Memory B cell (primary cell): Measurements from ENCODE around the gene RHBDF2.
"Not testable (repeated sequence)": the region's sequence is repeated elsewhere in the genome, so short reads cannot be mapped to it uniquely, and the experiment has no call there.

Source experiments
- ATAC-seq: fragments of 150-1000 bp; cut with Tn5 transposase; 2 replicates; pipeline ENCODE4 v1.10.0; 2021; ENCODE audit warnings: low read depth, mild to moderate bottlenecking, moderate library complexity
- DNase-seq, 2 donors: peaks; one replicate each; pipeline ENCODE4 v3.0.0; 2022; ENCODE audit warnings: low spot score in 2 of 2
- H3K27ac Mint-ChIP-seq: one replicate; pipeline ENCODE4 v1.8.0; 2022; ENCODE audit warnings: mild to moderate bottlenecking, moderate library complexity, mixed read lengths
- H3K27me3 Mint-ChIP-seq: one replicate; pipeline ENCODE4 v1.8.0; 2022; ENCODE audit warnings: mixed read lengths
- H3K36me3 Mint-ChIP-seq: one replicate; pipeline ENCODE4 v1.8.0; 2022; ENCODE audit warnings: mild to moderate bottlenecking, mixed read lengths
- H3K4me1 Mint-ChIP-seq: one replicate; pipeline ENCODE4 v1.8.0; 2022; ENCODE audit warnings: mixed read lengths
- H3K4me3 Mint-ChIP-seq: one replicate; pipeline ENCODE4 v1.8.0; 2022; ENCODE audit warnings: mild to moderate bottlenecking, moderate library complexity, mixed read lengths
- H3K9me3 Mint-ChIP-seq: one replicate; pipeline ENCODE4 v1.8.0; 2022; ENCODE audit warnings: mixed read lengths

The RHBDF2 gene

DNA sequence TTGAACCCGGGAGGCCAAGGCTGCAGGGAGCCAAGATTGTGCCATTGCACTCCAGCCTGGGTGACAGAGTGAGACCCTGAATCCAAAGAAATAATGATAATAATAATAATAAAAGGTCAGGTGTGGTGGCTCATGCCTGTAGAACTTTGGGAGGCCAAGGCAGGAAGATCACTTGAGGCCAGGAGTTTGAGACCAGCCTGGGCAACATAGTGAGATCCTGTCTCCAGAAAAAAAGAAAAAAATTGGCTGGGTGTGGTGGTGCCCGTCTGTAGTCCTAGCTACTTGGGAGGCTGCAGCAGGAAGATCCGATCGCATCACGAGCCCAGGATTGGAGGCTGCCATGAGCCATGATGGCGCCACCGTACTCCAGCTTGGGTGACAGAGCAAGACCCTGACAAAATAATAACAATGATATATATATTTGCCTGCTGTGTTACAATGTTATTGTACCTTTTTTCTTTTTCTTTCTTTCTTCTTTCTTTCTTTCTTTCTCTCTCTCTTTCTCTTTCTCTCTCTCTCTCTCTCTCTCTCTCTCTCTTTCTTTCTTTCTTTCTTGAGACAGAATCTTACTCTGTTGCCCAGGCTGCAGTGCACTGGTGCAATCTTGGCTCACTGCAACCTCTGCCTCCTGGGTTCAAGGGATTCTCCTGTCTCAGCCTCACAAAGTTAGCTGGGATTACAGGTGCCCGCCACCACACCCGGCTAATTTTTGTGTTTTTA is 32.6 kb upstream of the RHBDF2 start:
- H3K4me3 Mint-ChIP-seq, DNase-seq: not testable (repeated sequence)

DNA sequence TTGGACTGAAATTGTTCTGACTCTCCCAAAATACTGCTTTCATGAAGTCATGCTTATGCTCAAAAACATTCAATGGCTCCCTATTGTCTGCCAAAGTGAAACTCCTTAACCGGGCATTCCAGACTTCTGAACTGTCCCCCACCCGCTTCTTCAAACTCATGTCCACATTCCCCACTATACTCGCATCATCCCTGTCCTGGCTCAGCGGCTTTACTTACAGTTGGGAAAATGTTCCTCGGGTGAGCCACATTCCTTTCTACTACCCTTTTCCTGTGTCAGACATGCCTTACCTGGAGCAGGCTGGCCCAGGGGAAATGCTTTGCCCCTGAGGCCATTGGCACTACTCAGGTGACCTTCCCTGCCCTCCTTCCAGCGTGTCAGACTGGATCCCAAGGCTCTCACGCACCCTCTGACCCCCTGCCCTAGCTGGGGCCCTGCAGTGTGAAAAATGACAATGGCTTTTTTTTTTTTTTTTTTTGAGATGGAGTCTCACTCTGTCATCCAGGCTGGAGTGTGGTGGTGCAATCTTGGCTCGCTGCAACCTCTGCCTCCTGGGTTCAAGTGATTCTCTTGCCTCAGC is 30.9 kb upstream of the RHBDF2 start:
- Mint-ChIP-seq H3K27ac (peak overlapping the region; percentile 76), H3K9me3 (no peaks in the 10 kb centered on the region), H3K4me1 (peaks cover 23% of the 10 kb centered on the region), H3K4me3 (no peak overlapping the region), H3K36me3 (peaks cover 6% of the 10 kb centered on the region), H3K27me3 (peaks cover 2% of the 10 kb centered on the region)
- DNase-seq, result no peak
- ATAC-seq, result no peak

More for the DNA sequence above, 32.6 kb upstream of the RHBDF2 start:
- H3K4me1 Mint-ChIP-seq, result peaks cover 19% of the 10 kb centered on the region
- not testable (repeated sequence) for H3K27me3 Mint-ChIP-seq, H3K9me3 Mint-ChIP-seq, H3K27ac Mint-ChIP-seq, ATAC-seq, H3K36me3 Mint-ChIP-seq

DNA sequence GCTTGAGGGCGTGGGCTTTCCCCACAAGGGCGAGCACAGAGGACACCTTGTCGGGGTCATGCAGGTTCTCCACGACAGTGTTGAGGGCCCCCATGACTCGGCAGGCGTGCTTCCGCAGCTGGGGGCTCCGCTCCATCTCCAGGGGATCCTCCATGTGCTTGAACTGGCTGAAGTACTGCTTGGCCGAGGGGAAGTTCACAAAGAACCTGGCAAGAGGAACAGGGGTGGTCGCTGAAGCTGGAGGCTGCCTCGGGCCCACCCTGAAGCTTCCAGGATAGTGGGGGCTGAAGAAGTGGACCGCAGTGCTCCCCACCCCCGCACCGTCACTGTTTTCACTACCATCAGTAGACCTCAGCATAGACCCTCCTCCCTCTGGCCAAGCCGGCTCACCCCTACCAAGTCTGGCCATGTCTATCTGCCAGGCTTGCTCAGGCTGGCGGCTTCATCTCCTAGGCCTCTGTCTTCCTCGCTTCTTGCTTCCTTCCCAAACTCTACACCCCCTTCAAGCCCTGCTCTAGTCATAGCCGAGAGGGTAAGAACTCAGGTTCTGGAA is 30.3 kb upstream of the RHBDF2 start:
- peaks cover 25% of the 10 kb centered on the region for H3K4me1 Mint-ChIP-seq

DNA sequence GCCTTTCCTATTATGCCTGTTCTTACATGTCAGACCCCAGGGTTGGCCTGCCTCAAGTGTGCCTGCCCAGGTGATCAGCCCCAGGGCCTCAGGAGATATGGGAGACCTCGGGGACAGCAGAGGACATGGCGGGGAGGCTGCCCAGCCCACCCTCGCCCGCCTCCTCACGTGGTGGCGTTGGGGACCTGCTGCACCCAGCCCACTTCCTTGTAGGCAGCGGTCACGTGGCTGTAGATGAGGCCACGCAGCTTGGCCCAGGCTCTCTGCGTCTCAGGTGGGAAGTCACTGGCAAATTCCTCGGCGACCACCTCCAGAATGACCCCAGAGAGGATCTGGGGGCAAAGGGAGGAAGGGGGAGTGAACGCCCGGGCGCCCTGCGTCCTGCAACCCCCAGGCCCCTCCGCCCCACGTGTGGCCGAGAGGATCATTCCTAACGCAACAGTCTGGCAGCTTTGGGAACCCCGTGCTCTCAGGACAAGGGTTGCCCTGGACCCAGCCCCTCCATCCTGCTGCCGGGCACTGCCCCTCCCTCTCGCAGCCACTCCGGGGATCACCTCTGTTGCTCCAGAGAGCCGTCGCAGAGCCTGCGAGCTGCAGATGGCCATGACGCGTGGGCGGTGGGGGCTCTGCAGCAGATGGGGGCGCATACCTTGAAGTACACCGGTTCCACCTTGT is 29.7 kb upstream of the RHBDF2 start:
- Mint-ChIP-seq H3K27ac (peak overlapping the region; percentile 81), H3K27me3 (no peaks in the 10 kb centered on the region), H3K4me1 (peaks cover 25% of the 10 kb centered on the region), H3K9me3 (no peaks in the 10 kb centered on the region), H3K36me3 (peaks cover 6% of the 10 kb centered on the region), H3K4me3 (no peak overlapping the region)
- DNase-seq (no peak), ATAC-seq (no peak)

More for the DNA sequence above, 30.3 kb upstream of the RHBDF2 start:
- Mint-ChIP-seq H3K9me3 (no peaks in the 10 kb centered on the region), H3K4me3 (no peak overlapping the region), H3K27me3 (peaks cover 2% of the 10 kb centered on the region), H3K27ac (peak overlapping the region; percentile 76), H3K36me3 (peaks cover 6% of the 10 kb centered on the region)
- DNase-seq (no peak), ATAC-seq (no peak)

DNA sequence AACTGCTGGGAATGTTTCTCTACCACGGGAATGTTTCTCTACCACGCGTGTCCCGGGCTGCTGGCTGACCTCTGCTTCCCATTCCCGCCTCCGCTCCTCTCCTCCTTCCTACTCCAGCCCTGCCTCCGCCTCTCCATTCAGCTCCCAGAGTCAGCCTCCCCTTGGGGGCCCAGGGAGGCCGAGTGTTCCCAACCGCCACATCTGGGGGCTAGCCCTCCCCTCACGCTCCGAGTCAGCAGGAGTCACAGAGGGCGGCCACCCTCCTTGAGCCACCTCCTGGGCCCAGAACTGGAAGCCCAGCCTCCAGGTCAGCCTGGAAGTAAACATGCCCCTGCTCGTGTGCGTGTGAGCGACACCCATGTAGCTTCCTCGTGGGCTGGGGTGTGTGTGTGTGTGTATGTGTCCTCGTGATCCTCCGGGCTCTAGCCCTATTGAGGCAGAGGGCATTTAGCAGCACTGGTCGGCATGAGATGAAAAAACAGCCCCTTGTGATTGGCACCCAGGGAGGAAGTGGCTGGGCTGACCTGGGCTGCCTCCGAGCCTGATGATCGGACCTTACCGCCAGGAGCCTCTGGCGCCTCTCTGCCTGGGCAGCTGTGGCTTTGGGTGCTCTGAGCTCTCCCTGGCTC is 29.0 kb upstream of the RHBDF2 start:
- Mint-ChIP-seq H3K36me3 (peaks cover 6% of the 10 kb centered on the region), H3K4me1 (peaks cover 23% of the 10 kb centered on the region), H3K4me3 (peak overlapping the region; percentile 64), H3K27me3 (no peaks in the 10 kb centered on the region), H3K27ac (peak overlapping the region; percentile 81), H3K9me3 (no peaks in the 10 kb centered on the region)
- ATAC-seq (no peak), DNase-seq (no peak)

DNA sequence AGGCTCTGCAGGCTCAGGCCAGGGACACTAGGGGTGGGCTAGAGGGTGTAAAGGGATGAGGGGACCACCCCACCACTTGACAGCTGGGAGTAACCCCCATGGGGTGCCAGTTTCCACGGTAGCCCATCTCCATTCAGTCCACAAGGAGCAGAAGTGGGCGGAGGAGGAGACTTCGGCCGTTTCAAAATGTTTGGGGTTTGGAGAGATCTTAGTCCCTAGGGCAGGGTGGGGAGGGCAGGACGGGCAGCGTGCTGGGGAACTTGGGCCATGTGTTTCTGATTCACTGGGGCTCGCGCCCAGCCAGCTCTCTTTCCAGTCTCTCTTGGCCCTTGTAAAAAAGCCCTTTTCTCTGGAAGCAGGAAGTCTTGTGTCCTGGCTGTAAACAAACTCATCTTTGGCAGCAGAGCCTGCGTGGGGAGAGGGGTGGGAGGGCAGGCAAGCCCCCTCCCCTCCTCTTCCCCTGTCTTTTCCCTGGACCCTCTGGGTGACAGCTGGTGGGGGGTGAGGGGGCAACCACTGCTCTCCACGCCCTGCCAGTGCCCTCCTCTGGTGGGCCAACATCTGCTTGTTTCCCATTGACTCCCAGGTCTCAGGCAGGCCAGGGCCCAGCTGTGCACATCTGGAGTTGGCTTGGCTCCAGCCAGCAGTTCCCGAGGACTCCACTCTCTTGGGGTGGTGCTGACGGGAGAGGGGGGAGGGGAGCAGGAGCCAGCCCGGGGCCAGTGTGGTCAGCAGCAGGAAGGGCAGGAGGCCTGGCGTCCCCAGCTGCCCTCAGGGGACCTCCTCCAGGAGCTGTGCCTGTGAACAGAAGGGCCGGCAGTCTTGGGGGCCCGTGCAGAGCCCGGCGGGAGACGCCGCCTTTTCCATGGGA is 28.2 kb upstream of the RHBDF2 start:
- H3K9me3 Mint-ChIP-seq, result no peaks in the 10 kb centered on the region
- peak overlapping the region; percentile 91 for H3K4me3 Mint-ChIP-seq
- H3K27me3 Mint-ChIP-seq, result no peaks in the 10 kb centered on the region
- ATAC-seq (no peak), DNase-seq (no peak)
- peaks cover 29% of the 10 kb centered on the region for H3K4me1 Mint-ChIP-seq
- peak overlapping the region; percentile 81 for H3K27ac Mint-ChIP-seq
- H3K36me3 Mint-ChIP-seq, result peaks cover 6% of the 10 kb centered on the region

DNA sequence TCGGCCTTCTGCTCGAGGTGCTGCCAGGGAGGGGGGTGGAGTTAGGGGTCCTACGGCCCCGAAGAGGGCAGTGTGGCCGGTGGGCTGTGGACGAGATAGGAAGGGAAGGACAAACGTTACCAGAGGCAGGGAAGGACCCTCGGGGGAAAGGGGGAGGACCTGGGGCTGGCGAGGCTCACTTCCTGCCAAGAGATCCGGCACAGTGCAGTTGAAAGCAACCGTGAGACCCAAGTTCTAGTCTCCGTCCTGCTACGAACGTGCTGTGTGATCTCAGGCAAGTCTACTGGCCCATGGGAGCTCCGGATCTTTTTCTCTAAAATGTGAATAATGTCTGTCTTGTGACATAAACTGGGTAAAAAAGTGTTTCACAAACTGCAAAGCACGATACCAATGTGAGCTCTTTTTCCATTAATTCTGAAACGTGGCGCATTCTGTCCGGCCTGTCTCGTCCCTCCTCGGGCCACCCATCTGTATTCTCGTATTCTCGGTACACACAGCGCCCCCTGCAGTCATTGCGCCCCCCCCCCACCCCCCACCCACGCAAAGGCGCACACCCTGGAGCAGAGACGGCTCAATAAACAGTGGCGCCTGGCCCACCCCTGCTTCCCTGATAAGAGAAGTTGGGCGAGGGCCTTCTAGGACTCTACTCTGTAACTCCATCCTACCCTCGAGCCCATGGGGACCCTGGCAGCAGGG is 27.5 kb upstream of the RHBDF2 start:
- Mint-ChIP-seq H3K9me3 (no peaks in the 10 kb centered on the region), H3K27ac (peak overlapping the region; percentile 81), H3K4me1 (peaks cover 30% of the 10 kb centered on the region), H3K27me3 (no peaks in the 10 kb centered on the region), H3K36me3 (peaks cover 6% of the 10 kb centered on the region), H3K4me3 (peak overlapping the region; percentile 91)
- ATAC-seq (peak; percentile 34), DNase-seq (no peak)

DNA sequence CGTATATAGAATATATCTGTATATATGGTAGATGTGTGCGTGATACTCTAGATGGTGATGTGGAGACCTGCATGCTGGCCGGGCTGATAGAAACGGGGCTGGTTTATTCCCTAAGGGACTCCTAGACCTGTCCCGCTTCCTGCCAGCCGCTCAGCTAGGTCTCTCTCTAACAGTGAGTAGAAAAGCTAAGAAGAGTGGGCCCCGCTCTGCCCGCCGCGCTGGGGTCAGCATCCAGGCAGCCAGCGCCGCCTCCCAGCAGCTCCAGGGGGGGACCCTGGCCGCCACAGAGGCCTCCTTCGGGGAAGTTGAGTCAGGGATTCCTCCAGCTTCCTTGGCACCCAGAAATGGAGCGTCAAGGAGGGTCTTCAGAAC is 26.9 kb upstream of the RHBDF2 start:
- ATAC-seq (peak; percentile 66), DNase-seq (peak in 1 of 2 donors; percentile 52)
- Mint-ChIP-seq H3K4me3 (peak overlapping the region; percentile 91), H3K27me3 (no peaks in the 10 kb centered on the region), H3K27ac (peak overlapping the region; percentile 81), H3K9me3 (no peaks in the 10 kb centered on the region), H3K36me3 (peaks cover 6% of the 10 kb centered on the region), H3K4me1 (peaks cover 33% of the 10 kb centered on the region)

DNA sequence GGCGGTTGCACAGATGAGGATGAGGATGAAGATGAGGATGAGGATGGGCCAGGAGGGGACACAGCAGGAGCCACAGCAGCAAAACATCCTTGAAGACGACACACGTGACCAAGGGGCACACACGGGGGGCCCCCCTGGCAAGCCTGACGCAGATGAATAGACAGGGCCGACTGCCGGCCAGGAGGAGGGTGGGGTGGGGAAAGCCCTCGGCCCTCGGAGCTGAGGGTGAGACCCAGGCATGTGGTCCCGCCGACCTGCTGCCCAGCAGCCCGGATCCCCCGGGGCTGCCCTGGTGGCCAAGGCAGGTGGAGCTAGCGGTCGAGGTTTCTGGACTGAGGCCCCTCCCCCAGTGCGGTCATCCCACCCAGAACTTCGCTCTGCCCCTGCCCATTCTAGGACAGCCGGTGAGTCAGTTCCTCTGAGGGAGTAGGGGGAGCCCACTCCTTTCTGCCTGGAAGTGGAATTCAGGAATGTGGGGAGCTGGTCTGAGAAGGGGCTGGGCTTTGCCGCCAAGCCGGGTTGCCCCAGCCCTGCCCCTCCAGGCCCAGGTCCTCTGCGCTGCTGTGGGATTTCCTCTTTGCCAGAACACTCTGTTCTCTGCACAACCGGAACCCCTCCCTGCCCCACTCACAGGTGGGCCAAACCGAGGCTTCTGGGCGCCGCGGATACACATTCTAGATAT is 26.3 kb upstream of the RHBDF2 start:
- H3K27ac Mint-ChIP-seq, result peak overlapping the region; percentile 81
- H3K27me3 Mint-ChIP-seq, result no peaks in the 10 kb centered on the region
- DNase-seq (peak; percentile 63 to 64), ATAC-seq (peak; percentile 76)
- H3K4me3 Mint-ChIP-seq, result peak overlapping the region; percentile 91
- H3K4me1 Mint-ChIP-seq, result peaks cover 35% of the 10 kb centered on the region
- peaks cover 6% of the 10 kb centered on the region for H3K36me3 Mint-ChIP-seq
- no peaks in the 10 kb centered on the region for H3K9me3 Mint-ChIP-seq

DNA sequence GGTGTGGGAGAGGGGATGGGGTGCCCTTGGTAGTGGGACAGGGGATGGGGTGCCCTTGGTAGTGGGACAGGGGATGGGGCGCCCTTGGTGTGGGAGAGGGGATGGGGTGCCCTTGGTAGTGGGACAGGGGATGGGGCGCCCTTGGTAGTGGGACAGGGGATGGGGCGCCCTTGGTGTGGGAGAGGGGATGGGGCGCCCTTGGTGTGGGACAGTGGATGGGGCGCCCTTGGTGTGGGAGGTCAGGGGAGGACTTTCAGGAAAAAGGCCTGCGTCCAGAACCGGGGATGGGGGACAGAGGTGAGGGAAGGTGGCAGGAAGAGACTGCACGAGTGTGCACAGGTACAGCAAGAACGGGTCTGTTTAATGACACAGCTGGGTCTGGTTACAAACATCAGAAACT is 25.8 kb upstream of the RHBDF2 start:
- not testable (repeated sequence) for H3K27me3 Mint-ChIP-seq, DNase-seq, H3K36me3 Mint-ChIP-seq, H3K9me3 Mint-ChIP-seq, ATAC-seq
- Mint-ChIP-seq H3K4me3 (peak overlapping the region; percentile 80), H3K4me1 (peaks cover 33% of the 10 kb centered on the region), H3K27ac (peak overlapping the region; percentile 81)

DNA sequence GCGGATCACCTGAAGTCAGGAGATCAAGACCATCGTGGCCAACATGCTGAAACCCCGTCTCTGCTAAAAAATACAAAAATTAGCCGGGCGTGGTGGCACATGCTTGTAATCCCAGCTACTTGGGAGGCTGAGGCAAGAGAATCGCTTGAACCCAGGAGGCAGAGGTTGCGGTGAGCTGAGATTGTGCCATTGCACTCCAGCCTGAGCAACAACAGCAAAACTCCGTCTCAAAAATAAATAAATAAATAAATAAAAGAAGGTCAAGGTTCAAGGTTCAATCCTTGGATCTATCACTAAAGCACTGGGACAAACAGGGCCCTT is 24.2 kb upstream of the RHBDF2 start:
- not testable (repeated sequence) for H3K27me3 Mint-ChIP-seq, ATAC-seq, H3K4me3 Mint-ChIP-seq, H3K9me3 Mint-ChIP-seq, DNase-seq, H3K36me3 Mint-ChIP-seq, H3K27ac Mint-ChIP-seq
- peaks cover 28% of the 10 kb centered on the region for H3K4me1 Mint-ChIP-seq

DNA sequence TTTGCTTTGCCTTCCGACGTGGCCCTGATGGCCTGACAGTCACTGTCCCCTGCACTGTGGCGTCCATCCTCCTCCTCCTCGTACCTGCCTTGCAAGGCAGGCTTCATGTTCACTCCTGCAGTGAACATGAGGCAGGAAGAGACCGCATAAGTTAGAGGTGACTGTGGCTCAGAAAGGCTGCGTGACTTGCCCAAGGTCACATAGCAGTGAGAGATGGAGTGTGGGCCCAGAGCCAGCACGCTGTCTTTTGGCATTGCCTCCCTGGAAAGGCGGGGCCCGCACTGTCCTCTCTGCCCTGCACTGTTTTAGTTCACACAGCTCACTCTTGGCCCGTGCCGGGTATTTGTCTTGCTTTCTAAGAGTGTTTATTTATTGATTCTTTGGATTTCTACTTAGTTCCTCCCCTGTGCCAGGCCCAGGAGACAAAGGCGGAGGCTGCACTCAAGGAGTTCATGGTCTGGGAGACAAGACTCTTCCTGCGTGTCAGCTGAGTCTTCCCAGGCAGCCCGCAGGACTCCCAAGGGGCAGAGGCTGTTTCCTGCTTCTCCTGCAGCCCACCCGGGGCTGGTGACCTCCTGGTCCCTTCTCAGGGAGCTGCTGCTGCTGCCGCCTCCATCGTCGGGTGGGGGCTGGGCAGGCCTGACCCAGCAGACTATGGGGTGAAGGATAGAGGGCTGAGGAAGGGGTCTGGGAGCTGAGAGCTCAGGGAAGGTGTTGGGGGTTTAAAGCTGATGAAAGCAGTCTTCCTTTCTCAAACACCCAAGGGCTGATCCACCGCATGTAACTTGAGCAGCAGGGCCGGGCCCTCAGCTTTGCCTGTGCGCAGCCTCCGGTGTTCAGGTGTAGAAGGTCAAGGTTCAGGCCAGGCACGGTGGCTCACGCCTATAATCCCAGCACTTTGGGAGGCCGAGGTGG is 23.6 kb upstream of the RHBDF2 start:
- Mint-ChIP-seq H3K27me3 (peaks cover 7% of the 10 kb centered on the region), H3K27ac (peak overlapping the region; percentile 14), H3K36me3 (no peaks in the 10 kb centered on the region), H3K4me1 (peaks cover 23% of the 10 kb centered on the region), H3K9me3 (no peaks in the 10 kb centered on the region), H3K4me3 (no peak overlapping the region)
- ATAC-seq, result no peak
- no peak for DNase-seq
